ENCODE data around the gene SPG7. TPM values are rescaled to one million over a fixed set of nuclear protein-coding genes. Genes with fewer than 3 reads are reported as not detected.

SPG7 gene
- 78.1 and 87.0 TPM in 2 replicates for total RNA-seq

GRCh38 chr16:89507834-89508590 is at the start of gene SPG7:
SPG7 (plus strand) TSS chr16:89508403; CDS start chr16:89508418, 15 bp downstream.

DNA sequence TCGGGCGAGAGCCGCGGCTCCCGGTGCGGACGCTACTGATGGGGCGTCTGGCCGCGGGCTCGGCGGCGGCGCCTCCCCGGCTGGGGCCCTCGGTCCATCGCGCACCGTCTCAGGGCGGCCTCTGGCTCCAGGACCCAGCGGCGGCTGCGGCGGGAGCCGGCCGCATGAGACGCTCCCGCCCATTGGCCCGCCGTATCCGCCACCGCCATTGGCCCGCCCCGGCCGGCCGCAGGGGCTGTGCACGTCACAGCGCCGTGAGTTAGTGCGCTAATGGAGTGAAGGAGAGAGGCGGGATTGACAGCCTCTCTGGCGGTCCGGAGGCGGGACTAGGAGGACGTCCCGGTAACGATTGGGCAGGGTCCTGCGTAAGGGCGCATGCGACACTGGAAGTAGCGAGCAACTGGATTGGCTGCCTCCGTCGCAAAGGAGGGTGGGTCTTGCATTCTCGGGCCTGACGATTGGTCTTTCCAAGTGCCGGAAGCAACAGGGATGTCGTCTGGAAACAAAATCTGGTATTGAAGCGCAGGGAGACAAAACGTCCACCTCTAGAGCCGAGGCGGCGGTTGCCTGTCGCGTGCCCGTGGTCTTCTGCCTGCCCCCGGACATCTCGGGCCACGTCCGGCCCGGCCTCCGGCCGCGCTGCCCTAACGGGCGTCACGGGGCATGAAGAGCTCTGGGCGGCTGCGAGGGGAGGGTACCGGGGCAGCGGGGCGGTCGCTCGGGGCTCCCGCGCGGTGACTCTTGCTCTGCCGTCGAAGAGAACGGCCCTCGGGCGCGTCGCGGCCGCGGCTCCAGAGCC is 17.6 kb upstream of the SPG7 start, which contains the start of gene ANKRD11:
Gene ANKRD11 (minus strand): TSS at position 123 of the 799 bp plus-strand sequence. CDS start 173,542 bp downstream, outside the sequence.

DNA sequence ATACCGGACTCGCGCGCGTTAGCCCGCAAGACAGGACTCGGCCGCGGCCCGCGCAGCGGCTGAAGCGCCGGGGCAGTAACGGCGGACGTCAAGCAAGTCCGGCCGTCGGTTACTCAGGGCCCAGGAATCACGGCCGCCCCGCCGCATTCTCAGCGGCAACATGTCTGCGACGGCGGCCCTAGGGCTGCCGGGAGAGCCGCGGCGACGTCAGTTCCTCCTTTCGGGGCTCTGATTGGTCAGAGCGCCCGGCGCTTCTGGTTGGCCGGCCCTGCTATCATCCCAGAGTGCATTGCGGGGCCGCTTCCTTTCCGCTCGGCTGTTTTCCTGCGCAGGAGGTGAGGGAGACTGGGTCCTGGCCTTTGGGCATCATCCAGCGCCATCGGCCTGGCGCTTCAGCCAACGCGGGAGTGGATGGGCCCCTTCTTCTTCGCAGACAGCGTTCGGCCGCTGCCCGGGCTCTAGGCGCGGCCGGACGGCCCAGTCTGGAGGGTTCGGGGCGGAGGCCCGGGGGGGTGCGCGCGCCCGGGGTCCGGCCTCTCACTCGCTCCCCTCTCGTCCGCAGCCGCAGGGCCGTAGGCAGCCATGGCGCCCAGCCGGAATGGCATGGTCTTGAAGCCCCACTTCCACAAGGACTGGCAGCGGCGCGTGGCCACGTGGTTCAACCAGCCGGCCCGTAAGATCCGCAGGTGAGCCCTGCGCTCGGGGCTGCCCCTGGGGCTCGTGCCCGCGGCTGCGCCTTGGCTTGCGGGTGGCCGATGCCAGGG is 52.4 kb downstream of the SPG7 start, which contains the start of gene RPL13:
Gene RPL13 (plus strand): TSS at position 305 of the 764 bp plus-strand sequence. CDS start 278 bp downstream, at position 583.

GRCh38 chr16:89575247-89576152 is 67.3 kb downstream of the SPG7 start, which contains the start of gene CPNE7:
CPNE7 (plus strand) TSS chr16:89575758; CDS start chr16:89575898, 140 bp downstream.

Other genes starting within 250 kb of the SPG7 start
- gene ANKRD11, start 17.8 kb upstream of the SPG7 start, total RNA-seq: 38.8 and 46.3 TPM in 2 replicates
- 5,597 and 6,631 TPM in 2 replicates for gene RPL13, start 52.3 kb downstream of the SPG7 start, total RNA-seq
- gene CPNE7, start 67.4 kb downstream of the SPG7 start, total RNA-seq: 1.7 and 16.9 TPM in 2 replicates
- 0.24 TPM in 1 of 2 replicates, not detected in the other for gene DPEP1, start 105.2 kb downstream of the SPG7 start, total RNA-seq
- gene CHMP1A, start 149.3 kb downstream of the SPG7 start, total RNA-seq: 73.1 and 148 TPM in 2 replicates
- 0.43 and 1.7 TPM in 2 replicates for gene SPATA33, start 149.4 kb downstream of the SPG7 start, total RNA-seq
- gene CDK10, start 178.3 kb downstream of the SPG7 start, total RNA-seq: 31.1 and 51.3 TPM in 2 replicates
- 9.4 and 22.4 TPM in 2 replicates for gene SPATA2L, start 193.3 kb downstream of the SPG7 start, total RNA-seq
- 3.2 and 3.6 TPM in 2 replicates for gene VPS9D1, start 212.5 kb downstream of the SPG7 start, total RNA-seq
- 19.0 and 21.2 TPM in 2 replicates for gene ZNF276, start 213.1 kb downstream of the SPG7 start, total RNA-seq

Measured in tracheal epithelial cell (primary cell).